ENCODE measurements around the gene ZNF576.
A peak's percentile ranks its signal among the peaks of the same experiment; 100 is the strongest.

Gene ZNF576

DNA sequence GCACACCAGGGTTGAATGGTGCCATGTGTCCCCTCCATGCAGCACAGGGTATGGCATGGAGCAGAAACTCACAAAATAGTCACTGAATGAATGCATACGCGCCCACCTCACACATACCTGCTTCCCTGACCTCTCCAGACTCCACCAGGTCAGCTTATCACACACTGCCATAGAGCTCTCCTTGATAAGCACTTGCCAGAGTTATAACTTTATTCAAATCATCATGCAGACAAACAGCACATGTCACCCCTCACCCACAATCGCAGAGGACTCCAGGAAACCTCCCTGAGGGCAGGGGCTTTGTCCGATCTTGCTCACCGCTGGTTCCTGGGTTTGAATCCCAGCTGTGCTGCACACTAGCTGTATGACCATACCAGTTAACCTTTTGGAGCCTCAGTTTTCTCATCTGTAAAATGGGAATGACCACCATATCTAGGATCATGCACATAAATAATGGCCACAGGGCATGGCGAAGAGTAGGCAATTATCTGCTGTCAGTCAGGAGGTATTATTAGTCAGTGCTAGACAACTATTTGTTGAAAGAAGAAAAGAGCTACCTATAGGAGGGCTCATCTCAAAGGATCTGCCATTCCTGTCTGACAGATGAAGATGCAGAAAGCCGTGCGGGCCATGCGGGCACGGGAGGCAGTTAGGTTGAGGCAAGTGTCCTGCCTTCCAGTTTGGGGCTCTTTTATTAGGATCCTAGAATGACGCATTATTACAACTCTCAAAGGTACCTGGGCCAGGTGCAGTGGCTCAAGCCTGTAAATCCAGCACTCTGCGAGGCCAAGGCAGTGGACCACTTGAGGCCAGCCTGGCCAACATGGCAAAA, 35.0 kb upstream of the ZNF576 start:
- Histone ChIP-seq H3K4me3 (ENCODE audit: low read depth in 1 of 2, low read length in 1 of 2) (no peak overlapping the region), H3K27ac (peak overlapping the region; percentile 94), H3K9me3 (no peaks in the 10 kb centered on the region), H3K4me1 (ENCODE audit: control insufficient read depth in 1 of 2, insufficient read depth in 1 of 2, low read depth in 1 of 2, low read length in 1 of 2) (peaks cover 20 to 27% of the 10 kb centered on the region in 2 experiments), H3K36me3 (peaks cover 22% of the 10 kb centered on the region), H3K27me3 (no peaks in the 10 kb centered on the region)
- TF ChIP-seq, protein P1, sequence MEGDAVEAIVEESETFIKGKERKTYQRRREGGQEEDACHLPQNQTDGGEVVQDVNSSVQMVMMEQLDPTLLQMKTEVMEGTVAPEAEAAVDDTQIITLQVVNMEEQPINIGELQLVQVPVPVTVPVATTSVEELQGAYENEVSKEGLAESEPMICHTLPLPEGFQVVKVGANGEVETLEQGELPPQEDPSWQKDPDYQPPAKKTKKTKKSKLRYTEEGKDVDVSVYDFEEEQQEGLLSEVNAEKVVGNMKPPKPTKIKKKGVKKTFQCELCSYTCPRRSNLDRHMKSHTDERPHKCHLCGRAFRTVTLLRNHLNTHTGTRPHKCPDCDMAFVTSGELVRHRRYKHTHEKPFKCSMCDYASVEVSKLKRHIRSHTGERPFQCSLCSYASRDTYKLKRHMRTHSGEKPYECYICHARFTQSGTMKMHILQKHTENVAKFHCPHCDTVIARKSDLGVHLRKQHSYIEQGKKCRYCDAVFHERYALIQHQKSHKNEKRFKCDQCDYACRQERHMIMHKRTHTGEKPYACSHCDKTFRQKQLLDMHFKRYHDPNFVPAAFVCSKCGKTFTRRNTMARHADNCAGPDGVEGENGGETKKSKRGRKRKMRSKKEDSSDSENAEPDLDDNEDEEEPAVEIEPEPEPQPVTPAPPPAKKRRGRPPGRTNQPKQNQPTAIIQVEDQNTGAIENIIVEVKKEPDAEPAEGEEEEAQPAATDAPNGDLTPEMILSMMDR (IDR thresholded peaks at IDR 0.05) = no peak

DNA sequence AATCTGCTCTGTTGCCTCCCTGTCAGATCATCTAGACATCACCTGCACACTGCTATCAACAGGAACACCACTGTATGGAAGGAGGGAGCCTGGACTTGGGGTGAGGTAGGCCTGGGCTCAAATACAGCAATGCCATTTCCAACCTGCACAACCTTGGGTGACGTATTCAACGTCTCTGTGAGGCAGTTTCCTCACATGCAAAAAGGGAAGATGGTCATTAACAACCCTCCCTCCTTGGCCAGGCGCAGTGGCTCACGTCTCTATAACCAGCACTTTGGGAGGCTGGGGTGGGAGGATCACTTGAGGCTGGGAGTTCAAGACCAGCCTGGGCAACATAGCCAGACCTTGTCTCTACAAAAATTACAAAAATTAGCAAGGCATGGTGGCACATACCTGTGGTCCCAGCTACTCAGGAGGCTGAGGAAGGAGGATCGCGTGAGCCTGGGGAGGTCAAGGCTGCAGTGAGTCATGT, 34.1 kb upstream of the ZNF576 start:
- H3K4me1 ChIP-seq (ENCODE audit: control insufficient read depth in 1 of 2, insufficient read depth in 1 of 2, low read depth in 1 of 2, low read length in 1 of 2) = peaks cover 20 to 27% of the 10 kb centered on the region in 2 experiments
- peaks cover 17% of the 10 kb centered on the region for H3K36me3 ChIP-seq
- TF ChIP-seq, protein P1 (IDR thresholded peaks at IDR 0.05) = peak; percentile 43
- H3K4me3 ChIP-seq (ENCODE audit: low read depth in 1 of 2, low read length in 1 of 2) = peak overlapping the region; percentile 21 to 44
- H3K27me3 ChIP-seq = no peaks in the 10 kb centered on the region
- peak overlapping the region; percentile 94 for H3K27ac ChIP-seq
- no peaks in the 10 kb centered on the region for H3K9me3 ChIP-seq

- TF ChIP-seq, protein P1 (IDR thresholded peaks at IDR 0.05) = no peak
- Histone ChIP-seq H3K9me3 (no peaks in the 10 kb centered on the region), H3K36me3 (peaks cover 17% of the 10 kb centered on the region), H3K4me3 (ENCODE audit: low read depth in 1 of 2, low read length in 1 of 2) (peak overlapping the region; percentile 21 to 44), H3K27ac (peak overlapping the region; percentile 94), H3K4me1 (ENCODE audit: control insufficient read depth in 1 of 2, insufficient read depth in 1 of 2, low read depth in 1 of 2, low read length in 1 of 2) (peaks cover 20 to 27% of the 10 kb centered on the region in 2 experiments), H3K27me3 (no peaks in the 10 kb centered on the region)
These were observed 33.6 kb upstream of the ZNF576 start for GRCh38 chr19:43562698-43563241.

GRCh38 chr19:43563816-43564457, 32.5 kb upstream of the ZNF576 start:
- no peak overlapping the region for H3K4me3 ChIP-seq (ENCODE audit: low read depth in 1 of 2, low read length in 1 of 2)
- H3K36me3 ChIP-seq = peaks cover 9% of the 10 kb centered on the region
- no peaks in the 10 kb centered on the region for H3K27me3 ChIP-seq
- TF ChIP-seq, protein P1 (IDR thresholded peaks at IDR 0.05) = no peak
- no peaks in the 10 kb centered on the region for H3K9me3 ChIP-seq
- H3K27ac ChIP-seq = peak overlapping the region; percentile 94
- H3K4me1 ChIP-seq (ENCODE audit: control insufficient read depth in 1 of 2, insufficient read depth in 1 of 2, low read depth in 1 of 2, low read length in 1 of 2) = peaks cover 20 to 27% of the 10 kb centered on the region in 2 experiments

GRCh38 chr19:43564800-43565199, 31.6 kb upstream of the ZNF576 start:
- TF ChIP-seq, protein P1 (IDR thresholded peaks at IDR 0.05) = no peak
- no peaks in the 10 kb centered on the region for H3K9me3 ChIP-seq
- H3K4me3 ChIP-seq (ENCODE audit: low read depth in 1 of 2, low read length in 1 of 2) = no peak overlapping the region
- no peak overlapping the region for H3K27ac ChIP-seq
- peaks cover 9% of the 10 kb centered on the region for H3K36me3 ChIP-seq
- peaks cover 20 to 27% of the 10 kb centered on the region in 2 experiments for H3K4me1 ChIP-seq (ENCODE audit: control insufficient read depth in 1 of 2, insufficient read depth in 1 of 2, low read depth in 1 of 2, low read length in 1 of 2)
- H3K27me3 ChIP-seq = no peaks in the 10 kb centered on the region
